Endodermal cell (in vitro differentiated cells): ENCODE measurements around the gene NPC2. TPM values are rescaled to one million over a fixed set of nuclear protein-coding genes. Genes with fewer than 3 reads are reported as not detected.

Experiments
- DNase-seq: peaks from one replicate; pipeline ENCODE4 v3.0.0-alpha.2; 2017
- H3K27ac ChIP-seq: 2 replicates; pipeline ENCODE4 v1.5.1; 2013; ENCODE audit warnings: mild to moderate bottlenecking, low read depth, low read length, moderate library complexity
- H3K27me3 ChIP-seq: 2 replicates; pipeline ENCODE4 v1.6.1; 2013; ENCODE audit warnings: mild to moderate bottlenecking, low read length, moderate library complexity; ENCODE audit not compliant: insufficient read depth, control insufficient read depth, poor library complexity, severe bottlenecking
- H3K36me3 ChIP-seq: 2 replicates; pipeline ENCODE4 v1.7.0; 2013; ENCODE audit warnings: mild to moderate bottlenecking, low read length, moderate library complexity; ENCODE audit not compliant: control insufficient read depth, insufficient read depth
- H3K4me1 ChIP-seq: one replicate; pipeline ENCODE4 v1.7.0; 2013; ENCODE audit warnings: low read length; ENCODE audit not compliant: control insufficient read depth, insufficient read depth
- H3K4me3 ChIP-seq: 2 replicates; pipeline ENCODE4 v1.5.1; 2013; ENCODE audit warnings: mild to moderate bottlenecking, low read length, moderate library complexity
- H3K9ac ChIP-seq: 2 replicates; pipeline ENCODE4 v1.6.1; 2013; ENCODE audit warnings: mild to moderate bottlenecking, low read length, moderate library complexity; ENCODE audit not compliant: poor library complexity, severe bottlenecking; ENCODE audit errors: extremely low read depth
- H3K9me3 ChIP-seq: 2 replicates; pipeline ENCODE4 v1.6.1; 2013; ENCODE audit warnings: mild to moderate bottlenecking, low read length, moderate library complexity; ENCODE audit not compliant: control insufficient read depth
- H3K27ac Mint-ChIP-seq: 2 replicates; pipeline ENCODE4 v1.8.0; 2020; ENCODE audit warnings: mixed read lengths
- H3K27me3 Mint-ChIP-seq: 2 replicates; pipeline ENCODE4 v1.8.0; 2021; ENCODE audit warnings: mild to moderate bottlenecking, mixed read lengths; ENCODE audit not compliant: insufficient read depth
- H3K36me3 Mint-ChIP-seq: 2 replicates; pipeline ENCODE4 v1.8.0; 2020; ENCODE audit warnings: low read depth, mixed read lengths
- H3K4me1 Mint-ChIP-seq: 2 replicates; pipeline ENCODE4 v1.8.0; 2020; ENCODE audit warnings: mixed read lengths
- H3K4me3 Mint-ChIP-seq: 2 replicates; pipeline ENCODE4 v1.8.0; 2020; ENCODE audit warnings: mild to moderate bottlenecking, moderate library complexity, mixed read lengths
- H3K9me3 Mint-ChIP-seq: 2 replicates; pipeline ENCODE4 v1.8.0; 2020; ENCODE audit warnings: mild to moderate bottlenecking, mixed read lengths
- CTCF ChIP-seq: fragments of 200-600 bp; sonication (generic); conservative IDR thresholded peaks from 2 replicates; pipeline ENCODE4 v1.5.0; 2021; ENCODE audit warnings: antibody characterized with exemption, mild to moderate bottlenecking
- WGBS, 2 experiments: methylation state at CpG; one replicate each; pipeline versions ENCODE4 v1.1.5 to v1.1.7; 2013; ENCODE audit warnings: missing lambda C conversion rate in 2 of 2, mixed read lengths in 1 of 2; ENCODE audit not compliant: insufficient coverage in 1 of 2, insufficient read length in 1 of 2; 5-methylcytosine and 5-hydroxymethylcytosine counted together
- long read RNA-seq, 4 experiments: library from polyadenylated mRNA in 2 of 4; library from RNA in 1 of 4; library from capped mRNA in 1 of 4; stranded (forward) in 3 of 4; unstranded in 1 of 4; transcript quantifications; one replicate each; pipeline ENCODE4 v2.0.0, GENCODE V29; 2020 to 2021; ENCODE audit warnings: inconsistent platforms in 1 of 4
- polyA plus RNA-seq, 2 experiments: library from polyadenylated mRNA; stranded (reverse); fragments of 50-300 nt; gene quantifications; one replicate each; pipeline ENCODE4 v1.2.3, GENCODE V29; 2013
- total RNA-seq, 2 donors: library from RNA; stranded (reverse); fragmentation: NEBNext Ultra II Directional in 1 of 2; extraction: Animal tissue kit (Norgen Biotek cat#: 25700) in 1 of 2; gene quantifications; 2 replicates in 1 of 2; 3 replicates in 1 of 2; pipeline ENCODE4 v1.2.1, GENCODE V29; 2021

The NPC2 gene
- total RNA-seq: 100 to 1,000 TPM; 279 to 462 TPM
- 171 TPM for polyA plus RNA-seq (2013, experiment 1 of 2)
- polyA plus RNA-seq (2013, experiment 2 of 2): 175 TPM
- long read RNA-seq, experiment 1, transcript NPC2-207 (5 exons, 1,035 nt): major isoform, 268 of 287 reads
- long read RNA-seq, experiment 1, partial matches to known transcripts: 14 of 287 reads
- long read RNA-seq, experiment 1, other reads (novel, unspliced or antisense): 5 of 287 reads
- long read RNA-seq, experiment 2, transcript NPC2-207 (5 exons, 1,035 nt): major isoform, 252 of 267 reads
- long read RNA-seq, experiment 2, partial matches to known transcripts: 5 of 267 reads
- long read RNA-seq, experiment 2, other reads (novel, unspliced or antisense): 10 of 267 reads
- long read RNA-seq, experiment 3, transcript NPC2-207 (5 exons, 1,035 nt): major isoform, 195 of 209 reads
- long read RNA-seq, experiment 3, partial matches to known transcripts: 2 of 209 reads
- long read RNA-seq, experiment 3, other reads (novel, unspliced or antisense): 10 of 209 reads
- long read RNA-seq, experiment 4, transcript NPC2-207 (5 exons, 1,035 nt): major isoform, 1,283 of 1,365 reads
- long read RNA-seq, experiment 4, partial matches to known transcripts: 74 of 1,365 reads
- long read RNA-seq, experiment 4, other reads (novel, unspliced or antisense): 6 of 1,365 reads

- Histone ChIP-seq H3K27ac (peak within 1 kb of the TSS; percentile 45), H3K4me1 (peaks cover 11% of the 10 kb centered on the region), H3K4me3 (peak within 1 kb of the TSS; percentile 98), H3K36me3 (peaks cover 38% of the 10 kb centered on the region), H3K9ac (peak within 1 kb of the TSS; percentile 91), H3K27me3 (no peaks in the 10 kb centered on the region), H3K9me3 (no peaks in the 10 kb centered on the region)
- Mint-ChIP-seq H3K9me3 (no peaks in the 10 kb centered on the region), H3K4me3 (no peak within 1 kb of the TSS), H3K27me3 (no peaks in the 10 kb centered on the region), H3K4me1 (peaks cover 19% of the 10 kb centered on the region), H3K27ac (peak within 1 kb of the TSS; percentile 91), H3K36me3 (peaks cover 12% of the 10 kb centered on the region)
- no peak for DNase-seq
- TF ChIP-seq CTCF: no peak
- WGBS, 2 experiments: 0% methylated on average over 19 to 34 of the region's 35 CpGs
Observed at GRCh38 chr14:74492776-74493342, at the start of gene NPC2. TSS of gene NPC2 (minus strand) at chr14:74493305. CDS start at chr14:74493274, 31 bp downstream.

- Mint-ChIP-seq H3K36me3 (no peaks in the 10 kb centered on the region), H3K27me3 (peaks cover 20% of the 10 kb centered on the region), H3K4me1 (peaks cover 4% of the 10 kb centered on the region), H3K9me3 (no peaks in the 10 kb centered on the region), H3K27ac (no peak overlapping the region), H3K4me3 (no peak overlapping the region)
- 90 to 93% methylated on average over 8 to 10 of the region's 10 CpGs for WGBS, 2 experiments
- no peak overlapping the region for H3K4me3 ChIP-seq
- no peaks in the 10 kb centered on the region for H3K4me1 ChIP-seq
- no peak for DNase-seq
- no peak overlapping the region for H3K27ac ChIP-seq
- H3K27me3 ChIP-seq: no peaks in the 10 kb centered on the region
- H3K9me3 ChIP-seq: no peaks in the 10 kb centered on the region
- no peaks in the 10 kb centered on the region for H3K36me3 ChIP-seq
- no peak overlapping the region for H3K9ac ChIP-seq
- no peak for TF ChIP-seq CTCF
Observed at GRCh38 chr14:74542056-74542685, 49.1 kb upstream of the NPC2 start.

GRCh38 chr14:74541225-74541624 lies 48.1 kb upstream of the NPC2 start:
- Histone ChIP-seq H3K27me3 (no peaks in the 10 kb centered on the region), H3K4me3 (no peak overlapping the region), H3K9ac (no peak overlapping the region), H3K4me1 (no peaks in the 10 kb centered on the region), H3K9me3 (no peaks in the 10 kb centered on the region), H3K36me3 (no peaks in the 10 kb centered on the region), H3K27ac (no peak overlapping the region)
- Mint-ChIP-seq H3K4me1 (peaks cover 4% of the 10 kb centered on the region), H3K36me3 (no peaks in the 10 kb centered on the region), H3K27ac (no peak overlapping the region), H3K9me3 (no peaks in the 10 kb centered on the region), H3K4me3 (no peak overlapping the region), H3K27me3 (peaks cover 17% of the 10 kb centered on the region)
- WGBS, 2 experiments: 87 to 100% methylated on average over 1 to 3 of the region's 3 CpGs
- DNase-seq: no peak
- no peak for TF ChIP-seq CTCF
